CMK (cell line): ENCODE data around the gene ARHGAP33.
"Not testable (repeated sequence)": the region's sequence is repeated elsewhere in the genome, so short reads cannot be mapped to it uniquely, and the experiment has no call there.

Experiments used
- DNase-seq: peaks from one replicate; pipeline ENCODE4 v3.0.0-alpha.2; 2010; ENCODE audit warnings: low read depth

ARHGAP33 gene

GRCh38 chr19:35792312-35792711 lies 16.9 kb downstream of the ARHGAP33 start:
- no peak for DNase-seq

GRCh38 chr19:35792888-35793287 lies 17.5 kb downstream of the ARHGAP33 start:
- DNase-seq, result no peak

GRCh38 chr19:35793381-35794165 lies 18.2 kb downstream of the ARHGAP33 start:
- DNase-seq, result no peak

GRCh38 chr19:35795564-35795963 lies 20.2 kb downstream of the ARHGAP33 start:
- DNase-seq, result not testable (repeated sequence)

GRCh38 chr19:35796645-35797542 lies 21.5 kb downstream of the ARHGAP33 start:
- no peak for DNase-seq

- DNase-seq, result no peak
These were observed 22.3 kb downstream of the ARHGAP33 start for GRCh38 chr19:35797663-35798062.

- DNase-seq, result no peak
These were observed 26.5 kb downstream of the ARHGAP33 start for GRCh38 chr19:35801828-35802227.

GRCh38 chr19:35805526-35806102 lies 30.2 kb downstream of the ARHGAP33 start:
- no peak for DNase-seq

- no peak for DNase-seq
These were observed 31.2 kb downstream of the ARHGAP33 start for GRCh38 chr19:35806597-35806996.

GRCh38 chr19:35807633-35808032 lies 32.3 kb downstream of the ARHGAP33 start:
- no peak for DNase-seq

GRCh38 chr19:35811317-35812219 lies 36.2 kb downstream of the ARHGAP33 start:
- no peak for DNase-seq

- DNase-seq, result no peak
These were observed 37.1 kb downstream of the ARHGAP33 start, which contains the start of gene PRODH2 for GRCh38 chr19:35812220-35813042. Gene PRODH2, minus strand, starts transcription at chr19:35812845. Its CDS starts 40 bp downstream, at chr19:35812805.

GRCh38 chr19:35813043-35813890 lies 37.9 kb downstream of the ARHGAP33 start:
- no peak for DNase-seq

- no peak for DNase-seq
These were observed 40.9 kb downstream of the ARHGAP33 start for GRCh38 chr19:35816262-35816661.

- DNase-seq, result no peak
These were observed 41.5 kb downstream of the ARHGAP33 start for GRCh38 chr19:35816846-35817245.

GRCh38 chr19:35818445-35818844 lies 43.1 kb downstream of the ARHGAP33 start:
- no peak for DNase-seq

- DNase-seq, result peak; percentile 58
These were observed 47.2 kb downstream of the ARHGAP33 start for GRCh38 chr19:35822579-35822978.

GRCh38 chr19:35824150-35824549 lies 48.8 kb downstream of the ARHGAP33 start:
- DNase-seq, result no peak

GRCh38 chr19:35828692-35829301 lies 53.4 kb downstream of the ARHGAP33 start:
- DNase-seq, result no peak
